A549 (cell line): Measurements from ENCODE around the gene TMPRSS4. TPM values are rescaled to one million over a fixed set of nuclear protein-coding genes. Genes with fewer than 3 reads are reported as not detected.

Experiments
- ATAC-seq, 2 experiments: fragments of 200-7000 bp in 1 of 2; fragments of >200 bp in 1 of 2; cut with Nextera tagmentation in 1 of 2; cut with Tn5 transposase in 1 of 2; 3 replicates each; pipeline versions ENCODE4 v1.8.0 to v1.9.1; 2018 to 2020; ENCODE audit warnings: mild to moderate bottlenecking in 1 of 2, moderate library complexity in 1 of 2
- CTCF ChIA-PET: fragments of 300-600 bp; sonication (Branson Sonifier 250); formaldehyde crosslinking; extraction: SDS; loops from one replicate; lab custom pipeline; 2021; ENCODE audit warnings: antibody characterized with exemption, inconsistent platforms; lab: Yijun Ruan, JAX
- POLR2A ChIA-PET: fragments of 350-600 bp; formaldehyde crosslinking; extraction: SDS; loops from one replicate; lab custom pipeline; 2021; ENCODE audit warnings: antibody characterized with exemption, inconsistent platforms; lab: Yijun Ruan, JAX
- DNase-seq, 2 experiments: peaks; one replicate each; pipeline versions ENCODE4 v3.0.0 to v3.0.0-alpha.2; 2011 to 2016; ENCODE audit warnings: low read depth in 1 of 2, low spot score in 1 of 2
- FAIRE-seq: peaks from 2 replicates; lab custom pipeline; 2011; peaks lifted over from hg19 to GRCh38; lab: Jason Lieb, UNC
- H3K27ac ChIP-seq, 2 experiments: fragments of >200 bp; sonication (Bioruptor Twin); formaldehyde crosslinking; 3 replicates each; pipeline ENCODE4 v1.5.1; 2016 to 2017
- H3K4me1 ChIP-seq: fragments of >200 bp; sonication (Bioruptor Twin); formaldehyde crosslinking; 3 replicates; pipeline ENCODE4 v1.6.1; 2016
- H3K4me2 ChIP-seq: fragments of >200 bp; sonication (Bioruptor Twin); formaldehyde crosslinking; 3 replicates; pipeline ENCODE4 v1.6.1; 2016
- H3K4me3 ChIP-seq: fragments of >200 bp; sonication (Bioruptor Twin); formaldehyde crosslinking; 3 replicates; pipeline ENCODE4 v1.5.1; 2016
- H3K9me3 ChIP-seq: fragments of >200 bp; sonication (Bioruptor Twin); formaldehyde crosslinking; 3 replicates; pipeline ENCODE4 v1.6.1; 2016
- ATOH8 ChIP-seq: fragments of 250-450 bp; sonication (Bioruptor Pico); IDR thresholded peaks from 2 replicates; pipeline ENCODE4 v1.5.0; 2020; ENCODE audit warnings: low read depth, mild to moderate bottlenecking, moderate library complexity
- BHLHE40 ChIP-seq: IDR thresholded peaks from 2 replicates; pipeline ENCODE4 v1.6.1; 2012; ENCODE audit warnings: low read depth, low read length, inconsistent platforms
- CBX8 ChIP-seq: fragments of 200-600 bp; sonication (generic); IDR thresholded peaks from 2 replicates; pipeline ENCODE4 v1.6.1; 2016
- ELK1 ChIP-seq: fragments of 150-350 bp; IDR thresholded peaks from 2 replicates; pipeline ENCODE4 v1.6.1; 2014; ENCODE audit warnings: low read depth, mild to moderate bottlenecking, low read length
- GATA3 ChIP-seq: IDR thresholded peaks from 2 replicates; pipeline ENCODE4 v1.6.1; 2012; ENCODE audit warnings: borderline replicate concordance
- HDAC2 ChIP-seq: fragments of 200-600 bp; sonication (generic); IDR thresholded peaks from 2 replicates; pipeline ENCODE4 v1.6.1; 2016
- JUN ChIP-seq, 2 experiments: fragments of >200 bp; sonication (Bioruptor Twin); formaldehyde crosslinking; IDR thresholded peaks; 2 replicates in 1 of 2; 3 replicates in 1 of 2; pipeline ENCODE4 v1.6.1; 2016 to 2017
- KDM1A ChIP-seq: fragments of 200-600 bp; sonication (generic); IDR thresholded peaks from 2 replicates; pipeline ENCODE4 v1.6.1; 2016; ENCODE audit warnings: low read depth, mild to moderate bottlenecking
- KDM5A ChIP-seq: fragments of 200-600 bp; sonication (generic); IDR thresholded peaks from 2 replicates; pipeline ENCODE4 v1.6.1; 2016; ENCODE audit warnings: antibody characterized with exemption, mild to moderate bottlenecking
- NPAS2 ChIP-seq: fragments of 250-450 bp; sonication (Bioruptor Pico); IDR thresholded peaks from 2 replicates; pipeline ENCODE4 v1.8.0; 2022; ENCODE audit warnings: mild to moderate bottlenecking, moderate library complexity, borderline replicate concordance
- POLR2AphosphoS2 ChIP-seq: conservative IDR thresholded peaks from 2 replicates; pipeline ENCODE4 v1.6.1; 2012; ENCODE audit warnings: low read length, improper control_type of control experiment, inconsistent platforms
- RFX5 ChIP-seq: fragments of 450-650 bp; IDR thresholded peaks from 2 replicates; pipeline ENCODE4 v1.7.1; 2014; ENCODE audit warnings: antibody characterized with exemption, mild to moderate bottlenecking, moderate library complexity
- ZC3H11A ChIP-seq: fragments of 450-650 bp; IDR thresholded peaks from 2 replicates; pipeline ENCODE4 v1.6.1; 2014; ENCODE audit warnings: antibody characterized with exemption, mild to moderate bottlenecking
- WGBS: methylation state at CpG from one replicate; pipeline ENCODE4 v1.1.6; 2017; ENCODE audit errors: missing lambda C conversion rate; 5-methylcytosine and 5-hydroxymethylcytosine counted together
- polyA plus RNA-seq, 4 experiments: library from polyadenylated mRNA; depleted of rRNA in 3 of 4; stranded (reverse); fragments of >200 nt; fragmentation: RNase III in 1 of 4; extraction: RNeasy Plus Mini Kit Qiagen cat#74134 plus additional on column Dnase treatment in 1 of 4; gene quantifications; 2 replicates in 3 of 4; 3 replicates in 1 of 4; pipeline ENCODE4 v1.2.3, GENCODE V29; 2011 to 2017

Gene TMPRSS4
- polyA plus RNA-seq, 2 of the 4 experiments (the other 2 are of a cell fraction) = not detected

- H3K4me2 ChIP-seq = no peak overlapping the region
- FAIRE-seq = no peak
- no peaks in the 10 kb centered on the region for H3K9me3 ChIP-seq
- no peak for DNase-seq
- WGBS = 48% methylated on average over 14 of the region's 14 CpGs
- no peak overlapping the region for H3K27ac ChIP-seq
- H3K4me1 ChIP-seq = no peaks in the 10 kb centered on the region
- ChIA-PET CTCF (interaction anchor here (1.1 to 5.9 kb wide), 5 partner anchors 10 to 240 kb away, joined by 3 to 38 read pairs (median 6); no protein-coding TSS in a partner anchor), POLR2A (no interaction called here)
- no peak for ATAC-seq
- TF ChIP-seq HDAC2 (no peak), RFX5 (no peak), ATOH8 (no peak), KDM5A (no peak), POLR2AphosphoS2 (no peak), GATA3 (no peak), JUN (IDR thresholded peaks at IDR 0.05) (no peak), BHLHE40 (no peak), ZC3H11A (no peak)
- H3K4me3 ChIP-seq = no peak overlapping the region
These were observed 19.4 kb upstream of the TMPRSS4 start for GRCh38 chr11:118057251-118058145.

- CTCF ChIA-PET = interaction anchor here (1.2 to 3.3 kb wide), 3 partner anchors 11 to 241 kb away, joined by 3 to 8 read pairs (median 6); no protein-coding TSS in a partner anchor
These were observed 18.3 kb upstream of the TMPRSS4 start for GRCh38 chr11:118058311-118059245.

DNA sequence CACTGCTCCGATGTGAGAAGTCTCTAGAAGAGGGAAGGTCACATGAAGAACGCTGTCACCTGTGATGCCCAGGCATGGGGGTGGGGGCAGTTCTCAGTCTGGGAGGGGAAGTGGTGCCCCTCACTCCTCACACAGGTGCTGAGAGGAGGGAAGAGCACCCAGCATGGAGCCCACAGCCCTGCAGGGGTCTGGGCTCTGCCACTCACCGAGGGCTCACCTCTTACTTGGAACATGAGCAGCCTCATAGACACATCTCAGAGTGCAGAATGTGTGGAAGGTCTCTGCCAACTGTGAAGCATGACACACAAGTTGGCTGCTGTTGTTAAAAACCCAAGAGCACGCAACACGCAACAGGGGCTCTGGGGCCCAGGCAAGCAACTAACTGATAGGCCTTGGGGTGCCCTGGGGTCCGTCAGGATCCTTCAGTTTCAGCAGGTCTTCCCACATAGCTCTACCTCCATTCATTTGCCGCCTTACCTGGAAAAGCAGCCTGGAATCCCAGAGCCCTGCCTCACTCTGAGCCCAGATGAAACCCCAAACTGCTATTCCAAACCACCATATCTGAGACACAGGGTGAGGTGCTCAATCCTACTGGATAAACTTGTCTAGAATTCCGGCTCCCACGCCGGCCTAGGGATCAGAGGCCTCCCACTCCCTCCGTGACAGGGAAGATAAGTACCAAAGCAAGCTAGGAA is 17.5 kb upstream of the TMPRSS4 start:
- TF ChIP-seq NPAS2 (CRISPR knock-in tag) (no peak), ELK1 (no peak)
- no peak overlapping the region for H3K4me3 ChIP-seq
- H3K4me1 ChIP-seq = no peaks in the 10 kb centered on the region

More at GRCh38 chr11:118058311-118059245, 18.3 kb upstream of the TMPRSS4 start:
- H3K4me1 ChIP-seq = no peaks in the 10 kb centered on the region
- ATAC-seq (no peak), DNase-seq (no peak), FAIRE-seq (no peak)
- H3K9me3 ChIP-seq = no peaks in the 10 kb centered on the region
- no peak overlapping the region for H3K4me3 ChIP-seq
- H3K4me2 ChIP-seq = no peak overlapping the region
- WGBS = 55% methylated on average over 10 of the region's 20 CpGs
- POLR2A ChIA-PET = no interaction called here
- TF ChIP-seq KDM1A (no peak), CBX8 (no peak)
- no peak overlapping the region for H3K27ac ChIP-seq

More for the DNA sequence above, 17.5 kb upstream of the TMPRSS4 start:
- Histone ChIP-seq H3K9me3 (no peaks in the 10 kb centered on the region), H3K4me2 (no peak overlapping the region), H3K27ac (no peak overlapping the region)
- CTCF ChIA-PET = interaction anchor here (1.7 to 3.3 kb wide), 2 partner anchors 12 to 242 kb away, joined by 6 to 8 read pairs; no protein-coding TSS in a partner anchor
- DNase-seq (no peak), FAIRE-seq (no peak), ATAC-seq (no peak)
- WGBS = 91% methylated on average over 7 of the region's 11 CpGs
- POLR2A ChIA-PET = no interaction called here
